NCI-H82 (cell line): ENCODE results near the gene HOTAIR.

ENCODE experiments used
- DNase-seq: peaks from one replicate; lab custom pipeline; 2025; lab: John Stamatoyannopoulos, UW

HOTAIR gene

GRCh38 chr12:53944907-53945847, 29.6 kb downstream of the HOTAIR start:
- DNase-seq = no peak

GRCh38 chr12:53944209-53944608, 30.5 kb downstream of the HOTAIR start:
- DNase-seq = no peak

- no peak for DNase-seq
Measured at GRCh38 chr12:53942467-53942997, 32.2 kb downstream of the HOTAIR start.

- DNase-seq = no peak
Measured at GRCh38 chr12:53941750-53942149, 33.0 kb downstream of the HOTAIR start.

- DNase-seq = no peak
Measured at GRCh38 chr12:53941187-53941586, 33.6 kb downstream of the HOTAIR start.

DNA sequence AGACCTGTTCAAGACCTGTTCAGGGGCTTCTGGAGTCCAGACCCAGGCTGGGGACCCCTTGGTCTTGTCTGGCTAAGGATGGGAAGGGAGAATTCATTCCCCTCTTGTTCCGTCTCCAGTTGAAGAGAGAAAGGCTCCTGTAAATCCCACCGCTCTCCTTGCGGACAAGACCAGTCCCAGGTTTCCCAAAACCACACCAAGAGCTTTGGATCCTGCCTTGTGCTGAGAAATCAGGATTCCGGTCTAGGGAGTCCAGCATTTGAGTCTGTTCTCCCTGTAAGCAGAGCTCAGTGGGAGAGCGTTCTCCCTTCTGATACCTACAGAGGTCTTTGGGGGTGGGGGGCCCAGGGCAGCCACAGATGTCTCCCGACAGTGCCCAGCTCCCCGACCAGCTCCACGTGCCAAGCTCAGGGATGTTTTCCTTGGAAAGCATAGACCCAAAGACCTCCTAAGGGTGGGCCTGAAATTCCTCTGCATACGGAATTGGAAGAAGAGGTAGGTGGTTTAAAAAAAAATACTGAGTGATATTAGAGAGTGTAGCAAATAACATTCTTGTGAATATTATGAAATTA, 34.2 kb downstream of the HOTAIR start:
- DNase-seq = no peak

DNA sequence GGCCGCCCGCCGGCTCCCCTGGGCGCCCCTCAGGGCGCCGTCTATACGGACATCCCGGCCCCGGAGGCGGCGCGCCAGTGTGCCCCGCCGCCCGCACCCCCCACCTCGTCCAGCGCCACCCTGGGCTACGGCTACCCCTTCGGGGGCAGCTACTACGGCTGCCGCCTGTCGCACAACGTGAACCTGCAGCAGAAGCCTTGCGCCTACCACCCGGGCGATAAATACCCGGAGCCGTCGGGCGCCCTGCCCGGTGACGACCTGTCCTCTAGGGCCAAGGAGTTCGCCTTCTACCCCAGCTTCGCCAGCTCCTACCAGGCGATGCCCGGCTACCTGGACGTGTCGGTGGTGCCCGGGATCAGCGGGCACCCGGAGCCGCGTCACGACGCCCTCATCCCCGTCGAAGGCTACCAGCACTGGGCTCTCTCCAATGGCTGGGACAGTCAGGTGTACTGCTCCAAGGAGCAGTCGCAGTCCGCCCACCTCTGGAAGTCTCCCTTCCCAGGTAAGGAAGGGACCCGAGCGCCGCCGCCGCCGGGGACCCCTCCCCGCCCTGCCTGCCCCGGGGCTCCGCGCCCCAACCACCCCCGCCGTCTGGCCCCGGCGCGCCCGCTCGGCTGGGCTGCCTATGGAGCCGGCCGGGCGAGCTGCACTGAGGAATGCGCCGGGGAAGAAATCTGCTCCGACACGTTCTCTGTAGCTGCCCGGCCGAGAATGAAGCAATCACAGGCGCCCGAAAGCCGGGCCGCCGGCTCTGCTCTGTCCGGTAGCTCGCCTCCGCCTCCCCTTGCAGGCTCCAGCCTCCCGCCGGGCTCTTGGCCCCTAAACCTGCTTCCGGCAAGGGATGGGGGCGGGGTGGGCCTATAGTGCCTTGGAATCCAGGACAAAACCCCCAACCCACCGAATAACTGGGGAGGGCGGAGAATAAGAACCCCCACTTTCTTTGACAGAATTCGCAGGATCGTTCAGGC, 35.3 kb downstream of the HOTAIR start:
- no peak for DNase-seq

DNA sequence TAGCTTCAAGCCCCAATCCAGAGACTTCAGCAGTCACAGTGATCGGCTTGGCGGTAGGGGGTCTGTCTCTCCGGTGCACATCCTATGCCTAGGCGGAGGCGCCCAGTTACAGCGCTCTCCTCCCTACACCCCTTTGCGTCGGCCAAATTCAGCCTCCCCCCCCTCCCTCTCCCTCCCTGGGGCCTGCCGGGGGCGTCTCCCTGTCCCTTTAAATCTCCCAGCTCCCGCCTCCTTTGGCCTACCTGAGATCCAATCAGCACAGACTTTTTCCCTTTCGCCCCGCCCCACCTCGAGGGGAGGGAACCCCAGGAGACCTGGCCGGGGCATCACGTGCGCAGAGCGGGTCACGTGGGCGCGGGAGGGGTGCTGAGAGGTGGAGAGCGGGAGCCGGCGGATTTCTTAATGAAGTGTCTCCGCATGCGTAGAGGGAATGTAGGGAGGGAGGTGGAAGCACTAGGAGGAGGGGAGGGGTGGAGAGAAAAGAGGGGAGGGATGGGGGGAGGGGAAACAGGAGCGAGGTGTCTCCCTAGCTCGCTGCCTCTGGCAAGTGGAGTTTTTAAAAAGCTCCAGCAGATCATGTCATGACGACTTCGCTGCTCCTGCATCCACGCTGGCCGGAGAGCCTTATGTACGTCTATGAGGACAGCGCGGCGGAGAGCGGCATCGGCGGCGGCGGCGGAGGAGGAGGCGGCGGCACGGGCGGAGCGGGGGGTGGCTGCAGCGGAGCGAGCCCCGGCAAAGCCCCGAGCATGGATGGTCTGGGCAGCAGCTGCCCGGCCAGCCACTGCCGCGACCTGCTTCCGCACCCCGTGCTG, 36.2 kb downstream of the HOTAIR start, which contains the start of gene HOXC13:
HOXC13 (plus strand) TSS at position 506 of the 815 bp plus-strand sequence; CDS start at position 582, 76 bp downstream.
- peak; percentile 100 for DNase-seq

DNA sequence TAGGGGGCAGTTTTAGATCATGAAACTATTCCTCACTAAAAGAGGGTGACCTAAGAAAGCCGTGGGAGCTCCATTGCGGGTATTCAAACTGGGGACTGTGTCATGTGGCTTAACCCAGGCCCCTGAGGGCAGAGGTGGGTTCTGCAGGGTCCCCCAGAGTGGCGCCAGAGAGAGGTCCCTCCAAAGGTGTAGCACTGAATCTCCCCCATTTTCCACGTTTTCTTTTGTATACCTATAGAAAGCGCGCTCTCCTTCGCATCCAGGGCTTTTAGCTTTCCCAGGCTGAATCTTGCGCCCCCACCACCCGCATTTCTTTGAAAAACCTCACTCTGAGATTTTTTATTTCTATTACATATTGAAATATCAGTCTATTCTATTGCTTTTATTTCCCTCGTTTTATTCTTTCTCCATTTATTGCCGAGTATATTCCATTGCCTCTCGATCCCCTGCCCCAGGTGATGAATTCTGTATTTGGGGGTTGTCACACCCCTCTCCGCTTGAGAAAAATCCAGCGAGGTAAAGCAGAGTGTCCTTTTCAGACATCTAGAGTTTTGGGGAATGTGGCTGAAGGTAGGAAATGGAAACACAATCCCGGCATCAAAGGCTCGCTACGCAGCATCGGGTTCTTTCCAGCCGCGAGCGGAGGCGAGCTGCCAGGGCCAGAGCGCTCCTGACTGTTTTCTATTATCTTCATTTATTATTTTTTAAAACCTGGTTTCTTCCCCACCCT, 37.0 kb downstream of the HOTAIR start:
- no peak for DNase-seq

DNA sequence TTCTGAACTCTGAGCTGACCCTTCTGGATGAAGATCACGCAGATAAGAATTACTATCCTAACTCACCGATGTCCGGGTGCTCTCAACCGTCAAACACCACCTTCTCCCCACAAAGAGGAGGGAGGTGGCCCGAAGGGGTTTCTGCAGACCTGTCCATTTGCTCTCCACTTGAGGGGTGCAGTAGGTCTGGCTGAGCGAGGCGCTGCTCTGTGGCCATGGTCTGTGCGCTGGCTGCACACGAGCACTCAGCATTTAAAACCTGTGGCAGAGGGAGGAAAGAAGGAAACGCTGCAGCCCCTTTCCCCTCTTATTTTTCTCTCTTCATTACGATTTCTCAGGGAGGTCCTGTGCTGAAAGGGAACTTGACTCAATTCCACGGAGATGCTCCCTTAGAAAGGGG, 37.7 kb downstream of the HOTAIR start:
- no peak for DNase-seq

GRCh38 chr12:53935383-53936341, 39.1 kb downstream of the HOTAIR start:
- no peak for DNase-seq

DNA sequence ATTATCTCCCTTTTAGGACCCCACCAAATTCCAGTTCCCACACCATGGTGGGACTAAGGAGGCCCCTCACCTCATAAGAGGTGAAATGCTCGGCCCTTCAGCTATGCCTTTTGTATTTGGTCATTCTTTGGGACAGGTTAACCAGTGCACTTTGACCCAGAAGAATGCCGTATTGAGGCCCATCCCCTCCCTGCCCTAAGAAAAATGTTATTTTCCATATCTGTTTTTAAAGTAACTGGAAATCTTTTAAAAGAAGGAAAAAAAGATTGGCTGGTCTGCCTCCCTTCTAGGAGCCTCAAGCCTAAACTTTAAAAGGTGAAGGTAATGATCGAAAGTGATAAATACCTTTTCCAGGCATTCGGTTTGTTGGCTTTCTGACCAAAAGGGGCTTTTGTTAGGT, 41.8 kb downstream of the HOTAIR start:
- no peak for DNase-seq

- no peak for DNase-seq
Measured at GRCh38 chr12:53931844-53932581, 42.7 kb downstream of the HOTAIR start.

- no peak for DNase-seq
Measured at GRCh38 chr12:53930591-53931255, 44.0 kb downstream of the HOTAIR start.

DNA sequence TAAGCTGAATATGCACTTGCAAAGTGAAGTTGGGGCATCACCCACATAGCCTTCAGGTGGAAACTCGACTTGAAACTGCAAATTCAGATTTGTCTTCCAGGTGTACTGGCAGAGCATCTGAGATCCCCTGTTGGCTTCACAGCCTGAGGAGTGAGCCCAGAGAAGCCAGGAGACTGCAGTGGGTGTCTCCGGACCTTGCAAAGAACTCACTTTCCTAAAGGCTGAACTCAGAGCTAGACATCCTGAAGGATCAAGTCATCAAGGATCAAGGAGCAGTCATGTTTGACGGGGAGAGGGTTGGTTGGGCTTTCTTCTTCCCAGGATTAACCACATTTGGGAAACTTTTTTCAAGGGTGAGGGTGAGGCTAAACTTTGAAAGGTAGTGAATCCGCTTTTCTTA, 45.2 kb downstream of the HOTAIR start:
- no peak for DNase-seq

DNA sequence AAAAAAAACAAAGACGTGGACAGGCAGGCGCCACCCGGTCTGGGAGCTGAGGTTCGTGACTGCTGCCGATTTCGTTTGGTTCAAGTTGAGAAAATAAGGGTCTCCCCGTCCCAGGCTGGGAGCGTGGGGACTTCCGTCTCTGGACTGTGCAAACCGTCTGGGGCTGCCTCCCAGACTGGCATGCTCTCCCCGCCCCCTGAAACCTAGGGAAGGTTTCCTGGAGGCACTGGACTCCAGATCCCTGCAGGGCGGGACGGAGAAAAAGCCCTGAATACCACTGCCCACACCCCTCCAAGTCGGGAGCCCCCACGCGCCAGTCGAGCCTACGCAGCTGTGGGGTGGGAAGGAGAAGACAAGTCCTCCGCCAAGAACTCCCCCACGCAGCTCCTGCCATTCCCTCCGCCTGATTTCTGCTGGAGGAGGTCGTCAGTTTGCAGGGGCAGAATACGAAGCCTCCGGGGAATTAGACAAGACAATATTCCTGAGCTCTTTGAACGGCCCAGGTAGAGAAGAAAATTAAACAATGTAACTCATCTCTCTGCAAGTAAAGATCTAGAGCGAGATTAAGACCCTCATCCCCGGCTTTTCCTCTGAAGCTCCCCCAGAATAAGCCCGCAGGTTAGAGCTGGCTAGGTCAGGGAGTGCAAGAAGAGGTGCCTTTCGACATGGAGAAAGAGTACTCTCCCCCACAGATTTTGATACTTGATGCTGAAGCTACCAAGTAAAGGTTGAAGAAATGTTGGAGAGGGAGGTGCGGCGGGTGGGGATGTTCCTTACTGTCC, 46.5 kb downstream of the HOTAIR start:
- no peak for DNase-seq
